Fibroblast of pulmonary artery (primary cell): ENCODE data around the gene MCAT.

Source experiments
- DNase-seq: peaks from one replicate; pipeline ENCODE4 v3.0.0-alpha.2; 2010; ENCODE audit warnings: low read depth
- H3K4me3 ChIP-seq: replicated peaks from 2 replicates; pipeline ENCODE4 v1.5.1; 2011; ENCODE audit warnings: low read depth, mild to moderate bottlenecking, control low read depth, low read length, moderate library complexity
- CTCF ChIP-seq: IDR thresholded peaks from 2 replicates; pipeline ENCODE4 v1.5.1; 2011; ENCODE audit warnings: mild to moderate bottlenecking, control low read depth, low read length, inconsistent platforms; ENCODE audit errors: missing control alignments

The MCAT gene

GRCh38 chr22:43092085-43092484, 51.1 kb downstream of the MCAT start:
- TF ChIP-seq CTCF: no peak
- no peak for DNase-seq
- H3K4me3 ChIP-seq: no peak overlapping the region

GRCh38 chr22:43090130-43090789, 52.9 kb downstream of the MCAT start:
- peak; percentile 35 for TF ChIP-seq CTCF
- peak; percentile 84 for DNase-seq
- H3K4me3 ChIP-seq: no peak overlapping the region

DNA sequence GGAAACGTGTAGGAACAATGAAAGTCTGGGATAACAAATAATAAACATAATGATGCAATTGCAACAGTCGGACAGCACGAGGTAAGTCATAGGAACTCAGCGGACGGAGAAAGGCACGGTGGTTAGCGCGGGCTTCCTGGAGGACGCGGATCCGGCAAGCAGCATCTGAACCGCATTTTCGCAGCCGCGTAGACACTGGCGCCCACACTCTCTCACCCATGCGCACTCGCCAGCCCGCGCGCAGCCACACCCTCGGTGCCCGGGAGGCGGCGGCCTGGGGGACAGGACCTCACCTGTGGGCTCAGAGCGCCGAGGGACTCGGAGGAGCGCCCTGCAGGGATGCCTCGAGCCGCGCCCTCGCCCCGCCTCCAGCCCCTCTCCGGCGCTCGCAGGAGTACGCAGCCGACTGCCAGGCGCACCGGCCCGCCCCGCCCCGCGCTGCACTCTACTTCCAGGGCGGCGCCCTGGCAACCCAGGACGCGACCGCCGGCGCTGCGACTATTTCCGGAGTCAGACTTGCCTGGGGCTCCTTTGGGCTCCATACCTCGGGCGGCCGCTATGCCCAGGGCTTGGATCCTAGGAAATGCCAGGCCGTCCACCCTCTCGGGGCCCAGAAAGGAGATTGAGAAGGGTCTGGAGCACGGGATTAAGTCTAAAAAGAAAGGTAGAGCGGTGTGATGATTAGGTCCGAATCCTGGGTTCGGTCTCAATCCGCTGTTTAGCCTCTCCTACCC, 54.0 kb downstream of the MCAT start, which contains the start of gene TTLL1:
TSS of gene TTLL1 (minus strand) at position 408 of the 734 bp plus-strand sequence. CDS start 13,805 bp downstream, outside the sequence.
- no peak for TF ChIP-seq CTCF
- DNase-seq: peak; percentile 82
- peak within 1 kb of the TSS; percentile 78 for H3K4me3 ChIP-seq

DNA sequence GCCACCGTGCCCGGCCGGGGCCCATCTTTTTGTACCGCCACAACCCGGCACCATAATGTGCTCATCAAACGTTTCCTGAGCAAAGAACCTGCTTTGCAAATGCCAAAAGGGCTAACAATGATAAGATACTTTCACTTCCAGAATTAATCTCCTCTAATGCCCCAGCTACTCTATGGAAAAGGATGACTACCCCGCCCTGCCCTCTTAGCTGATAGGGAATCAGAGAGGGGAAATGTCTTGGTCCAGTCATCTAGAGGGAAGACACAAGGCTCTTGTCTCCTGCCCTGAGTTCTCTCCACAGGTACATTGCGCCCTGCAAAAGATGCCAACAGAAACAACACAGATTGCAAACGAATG, 54.6 kb downstream of the MCAT start:
- TF ChIP-seq CTCF: no peak
- DNase-seq: no peak
- H3K4me3 ChIP-seq: peak overlapping the region; percentile 78

DNA sequence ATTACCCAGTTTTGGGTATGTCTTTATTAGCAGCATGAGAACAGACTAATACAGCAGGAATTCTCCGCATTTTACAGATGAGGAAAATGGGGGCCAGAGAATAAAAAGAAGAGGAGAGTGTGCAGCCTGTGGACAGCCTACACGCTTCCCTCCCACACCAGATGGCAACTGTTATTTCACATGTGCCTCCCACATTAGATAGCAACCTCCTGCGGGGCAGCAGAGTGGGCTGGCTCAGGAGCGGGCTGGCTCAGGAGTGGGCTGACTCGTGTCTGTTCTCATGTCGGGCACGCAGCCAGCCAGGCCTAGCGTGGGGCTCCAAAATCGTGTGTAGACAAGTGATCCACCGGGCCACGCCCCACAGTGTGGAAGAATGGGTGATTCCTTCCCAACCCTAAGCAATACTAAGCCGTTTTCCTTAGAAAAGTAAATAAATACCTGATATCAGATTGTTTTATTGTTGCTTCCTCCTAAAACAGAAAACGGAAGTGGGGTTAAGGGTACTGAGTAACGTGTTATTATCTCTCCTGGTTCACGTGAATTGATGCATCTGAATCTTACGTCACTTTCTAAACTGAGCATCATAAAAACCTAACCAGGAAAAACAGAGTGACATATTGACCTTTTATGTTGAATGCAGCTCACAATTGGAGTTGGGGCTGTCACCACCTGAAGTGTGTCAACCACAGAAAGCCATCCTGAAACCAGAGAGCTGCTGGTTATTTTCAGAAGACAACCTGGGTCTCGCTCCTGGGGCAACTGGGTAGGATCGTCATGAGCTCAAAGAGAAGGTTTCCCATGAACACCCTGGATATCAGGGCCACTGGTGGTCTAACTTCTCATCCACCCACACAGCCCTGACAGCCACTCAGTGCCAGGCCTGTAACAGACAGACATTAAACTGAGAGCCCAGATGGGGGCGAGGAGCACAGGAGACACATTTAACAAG, 57.3 kb downstream of the MCAT start:
- DNase-seq: no peak
- no peak for TF ChIP-seq CTCF

More for the DNA sequence above, 57.3 kb downstream of the MCAT start:
- H3K4me3 ChIP-seq: no peak overlapping the region
